Right hindlimb (tissue), 1 donor: ENCODE measurements around the gene AXIN1.
"Not testable (repeated sequence)": the region's sequence is repeated elsewhere in the genome, so short reads cannot be mapped to it uniquely, and the experiment has no call there.

ENCODE experiments used
- DNase-seq: peaks from one replicate; pipeline ENCODE4 v3.0.0-alpha.2; 2018

The AXIN1 gene

GRCh38 chr16:262121-262745 is 90.3 kb downstream of the AXIN1 start:
- no peak for DNase-seq

- DNase-seq = no peak
Measured at GRCh38 chr16:261031-261691, 91.4 kb downstream of the AXIN1 start.

GRCh38 chr16:260326-260725 is 92.2 kb downstream of the AXIN1 start:
- no peak for DNase-seq

- no peak for DNase-seq
Measured at GRCh38 chr16:259814-260253, 92.7 kb downstream of the AXIN1 start.

- DNase-seq = no peak
Measured at GRCh38 chr16:259226-259625, 93.3 kb downstream of the AXIN1 start.

GRCh38 chr16:258091-258490 is 94.4 kb downstream of the AXIN1 start:
- not testable (repeated sequence) for DNase-seq

GRCh38 chr16:255183-255582 is 97.3 kb downstream of the AXIN1 start:
- no peak for DNase-seq

- DNase-seq = no peak
Measured at GRCh38 chr16:254461-254860, 98.1 kb downstream of the AXIN1 start.

- no peak for DNase-seq
Measured at GRCh38 chr16:253833-254232, 98.7 kb downstream of the AXIN1 start.

- DNase-seq = no peak
Measured at GRCh38 chr16:252366-253337, 99.9 kb downstream of the AXIN1 start.

- no peak for DNase-seq
Measured at GRCh38 chr16:249431-249830, 103.1 kb downstream of the AXIN1 start.

GRCh38 chr16:247027-247426 is 105.5 kb downstream of the AXIN1 start:
- no peak for DNase-seq

- DNase-seq = no peak
Measured at GRCh38 chr16:245105-245504, 107.4 kb downstream of the AXIN1 start.

GRCh38 chr16:243348-243747 is 109.2 kb downstream of the AXIN1 start:
- DNase-seq = no peak

GRCh38 chr16:242281-242680 is 110.2 kb downstream of the AXIN1 start:
- no peak for DNase-seq

GRCh38 chr16:240559-240958 is 112.0 kb downstream of the AXIN1 start:
- DNase-seq = no peak

GRCh38 chr16:239948-240277 is 112.6 kb downstream of the AXIN1 start:
- DNase-seq = no peak
